ENCODE data around the gene BAX. TPM values are rescaled to one million over a fixed set of nuclear protein-coding genes. Genes with fewer than 3 reads are reported as not detected.

BAX gene
- total and polyA plus RNA-seq, 2 of the 4 experiments (the other 2 are of a cell fraction): 23.3 to 169 TPM

GRCh38 chr19:48953990-48954594 is 583 bp upstream of the BAX start (continued):
- TF ChIP-seq RFX5 (IDR thresholded peaks at IDR 0.05; ENCODE audit: low read depth, low read length): no peak

GRCh38 chr19:48955308-48955958 is 758 bp downstream of the BAX start:
- Histone ChIP-seq H3K4ac (ENCODE audit: low read depth, low read length) (peak overlapping the region; percentile 100), H2BK120ac (ENCODE audit: low read depth, low read length) (peak overlapping the region; percentile 99), H2AK5ac (ENCODE audit: low read depth, low read length) (peak overlapping the region; percentile 98), H4K20me1 (ENCODE audit: insufficient read depth, low read length) (0 out of 2 replicates have a peak, but pooled peaks cover 2% of the 10 kb centered on the region), H3K79me1 (ENCODE audit: low read depth in 1 of 2, low read length in 2 of 2) (peaks cover 19 to 46% of the 10 kb centered on the region in 2 experiments), H3K36me3 (ENCODE audit: control insufficient read depth, insufficient read depth, low read length) (peaks cover 13% of the 10 kb centered on the region), H2AK9ac (replicated peaks; ENCODE audit: low read depth, low read length, poor library complexity) (peak overlapping the region; percentile 100), H2BK20ac (ENCODE audit: low read depth, low read length) (peak overlapping the region; percentile 85; the same call in 1 of the 2 replicates), H2BK15ac (ENCODE audit: low read depth, low read length) (peak overlapping the region; percentile 54; the same call in 2 of the 3 replicates), H4K91ac (ENCODE audit: insufficient read depth, low read depth, low read length) (peak overlapping the region; percentile 98), H3K4me2 (ENCODE audit: low read depth, low read length) (peak overlapping the region; percentile 98), H3K56ac (ENCODE audit: extremely low read depth, insufficient read depth, low read length) (peak overlapping the region; percentile 99), H3K14ac (replicated peaks; ENCODE audit: low read depth, low read length) (peak overlapping the region; percentile 100), H3K18ac (ENCODE audit: low read depth, low read length) (peak overlapping the region; percentile 86), H3K9ac (ENCODE audit: low read depth, low read length) (peak overlapping the region; percentile 99), H3K27ac (ENCODE audit: insufficient read depth, low read length) (peak overlapping the region; percentile 97), H3K4me3 (ENCODE audit: insufficient read depth, low read depth, low read length) (peak overlapping the region; percentile 93), H3K9me1 (ENCODE audit: insufficient read depth, low read length) (peaks cover 15% of the 10 kb centered on the region), H3K23ac (ENCODE audit: low read depth, low read length) (peak overlapping the region; percentile 99), H4K5ac (ENCODE audit: low read depth, low read length) (peak overlapping the region; percentile 90), H3K4me1 (ENCODE audit: control insufficient read depth, insufficient read depth, low read length) (peaks cover 8% of the 10 kb centered on the region), H4K8ac (ENCODE audit: low read depth in 2 of 2, low read length in 2 of 2) (peak overlapping the region; percentile 98 to 99), H2BK5ac (ENCODE audit: low read depth, low read length, poor library complexity, severe bottlenecking) (peak overlapping the region; percentile 97), H2AFZ (replicated peaks; ENCODE audit: low read length, poor library complexity) (peak overlapping the region; percentile 90), H3K27me3 (ENCODE audit: control insufficient read depth, insufficient read depth, low read length) (no peaks in the 10 kb centered on the region), H3K9me3 (ENCODE audit: control insufficient read depth, insufficient read depth, low read length) (no peaks in the 10 kb centered on the region)
- DNase-seq (no peak), ATAC-seq (ENCODE audit: low read depth) (peak; percentile 1; the same call in 1 of the 2 replicates)
- in situ Hi-C loops (cut with MboI; ENCODE audit: low sequenced_read_pairs): no loop called here
- TF ChIP-seq BHLHE40 (IDR thresholded peaks at IDR 0.05; ENCODE audit: low read depth, low read length) (no peak), CHD1 (IDR thresholded peaks at IDR 0.05; ENCODE audit: low read depth, low read length) (0 out of 2 replicates have a peak, but pooled peaks have one; percentile 61)
- CTCF ChIA-PET: no interaction called here
- POLR2A ChIA-PET (ENCODE audit: unreplicated experiment): no interaction called here
- dilution Hi-C loops (cut with HindIII; ENCODE audit: low sequenced_read_pairs, unreplicated experiment): no loop called here
- intact Hi-C loops (cut with micrococcal nuclease): loop anchor here (2.0 kb wide), 1 partner anchor 55 kb away; the partner anchor contains the start of gene NUCB1
- 72% methylated on average over 8 of the region's 16 CpGs; no CpG with 5 or more reads in 1 of the 2 experiments for WGBS, 2 experiments (ENCODE audit: extremely low coverage in 2 of 2, insufficient read length in 1 of 2)
- no TSS peak for BruUV-seq (replicated peaks)

Measured in IMR-90 (cell line).